Frontal cortex (tissue), 4 donors: Measurements from ENCODE around the gene EIPR1. TPM values are rescaled to one million over a fixed set of nuclear protein-coding genes. Genes with fewer than 3 reads are reported as not detected.
A peak's percentile ranks its signal among the peaks of the same experiment; 100 is the strongest.

Source experiments
- DNase-seq, 2 donors: peaks; one replicate each; pipeline ENCODE4 v3.0.0; 2012; ENCODE audit warnings: low spot score in 2 of 2
- FAIRE-seq: peaks from 2 replicates; lab custom pipeline; 2012; peaks lifted over from hg19 to GRCh38; lab: Jason Lieb, UNC
- total RNA-seq: library from RNA; depleted of rRNA; stranded (reverse); fragments of >200 nt; gene quantifications from one replicate; pipeline ENCODE4 v1.2.3, GENCODE V29; 2014
- donor health status: control.
- donor health status: control.
- donor health status: control.

EIPR1 gene
- total RNA-seq, 1 donor from 2014 or later, result 40.8 TPM

DNA sequence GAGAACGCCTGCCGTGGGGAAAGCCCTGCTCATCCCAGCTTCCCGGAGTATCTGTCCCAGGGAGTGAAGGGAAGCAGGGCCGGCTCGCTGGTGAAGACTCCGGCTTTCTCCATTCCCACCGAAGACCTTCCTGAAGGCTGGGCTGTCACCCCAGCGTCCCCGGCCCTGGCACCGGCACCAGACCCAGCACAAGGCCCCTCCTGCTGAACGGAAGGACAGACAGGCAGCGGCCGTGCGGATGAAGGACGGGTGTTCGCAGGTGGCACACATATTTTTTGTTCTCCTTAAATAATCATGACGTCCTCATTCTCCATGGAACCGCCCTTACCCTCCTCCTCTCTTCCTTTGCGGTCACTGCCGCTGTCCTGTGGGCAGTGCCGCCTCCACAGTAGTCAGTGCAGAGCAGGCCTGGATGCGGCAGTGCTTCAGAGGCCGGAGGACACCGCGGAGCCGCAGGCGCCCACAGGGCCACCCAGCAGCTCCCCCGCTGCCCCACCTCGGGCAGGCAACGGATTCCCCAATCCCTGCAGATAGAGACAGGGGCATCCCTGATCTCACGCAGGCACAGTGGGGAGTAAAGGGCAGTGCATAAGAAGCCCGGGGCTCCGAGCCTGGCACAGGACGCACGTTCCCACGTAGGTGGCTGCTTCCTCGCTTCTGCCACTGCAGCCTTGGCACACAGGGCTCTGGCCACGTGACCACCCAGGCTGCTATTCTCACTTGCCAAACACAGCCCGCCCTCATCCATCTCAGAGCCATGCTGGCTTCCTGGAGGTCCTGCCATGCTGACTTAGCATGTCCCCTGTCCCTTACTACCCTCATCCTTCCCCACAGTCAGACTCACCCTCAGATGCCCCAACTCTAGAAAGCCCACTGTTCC, 229.7 kb downstream of the EIPR1 start:
- DNase-seq (peak in 1 of 2 donors; percentile 37), FAIRE-seq (no peak)

GRCh38 chr2:3146772-3147650, 230.6 kb downstream of the EIPR1 start:
- FAIRE-seq (no peak), DNase-seq (no peak)

DNA sequence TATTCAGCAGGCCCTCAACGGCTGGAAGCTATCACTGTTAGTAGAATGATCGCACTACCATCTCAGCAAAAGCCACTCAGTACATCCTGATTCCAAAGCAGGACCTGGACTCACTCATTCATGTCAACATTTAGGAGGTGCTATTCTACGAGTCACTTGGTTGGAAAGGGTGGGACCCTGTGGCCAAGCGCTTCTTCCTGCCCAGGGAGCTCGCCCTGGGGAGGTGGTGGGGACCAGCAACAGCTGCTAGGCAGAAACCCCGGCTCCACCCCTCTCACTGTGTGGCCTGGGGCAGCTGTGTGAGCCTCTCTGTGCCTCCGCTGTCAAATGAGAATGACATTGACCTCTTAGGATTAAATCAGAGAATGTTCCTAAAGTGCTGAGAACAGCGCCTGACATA, 231.4 kb downstream of the EIPR1 start:
- FAIRE-seq (no peak), DNase-seq (no peak)

- FAIRE-seq (no peak), DNase-seq (no peak)
Measured at GRCh38 chr2:3145471-3146021, 232.1 kb downstream of the EIPR1 start.

- FAIRE-seq (no peak), DNase-seq (no peak)
Measured at GRCh38 chr2:3144856-3145255, 232.8 kb downstream of the EIPR1 start.

- no peak for FAIRE-seq
Measured at GRCh38 chr2:3143602-3144001, 234.0 kb downstream of the EIPR1 start.

GRCh38 chr2:3142961-3143571, 234.6 kb downstream of the EIPR1 start:
- FAIRE-seq, result no peak

More at GRCh38 chr2:3143602-3144001, 234.0 kb downstream of the EIPR1 start:
- DNase-seq, result no peak

DNA sequence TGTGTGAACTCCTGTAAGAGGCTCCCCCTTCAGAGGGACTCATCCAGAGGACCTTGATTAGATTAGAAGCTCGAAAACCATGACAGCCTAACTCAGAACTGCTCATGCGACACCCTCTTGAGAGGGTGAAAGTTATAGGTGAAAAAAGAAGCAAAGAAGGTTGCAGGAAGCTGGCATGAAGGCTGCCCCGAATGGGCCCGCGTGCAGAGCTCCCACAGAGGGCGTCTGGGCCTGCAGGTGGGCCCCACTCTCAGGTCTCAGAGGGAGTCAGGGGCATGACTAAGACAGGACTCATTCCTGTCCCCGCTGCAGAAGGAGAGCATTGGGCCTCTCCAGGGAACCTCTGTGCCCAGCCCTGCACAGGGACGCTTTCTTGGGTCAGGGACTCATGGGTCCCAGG, 235.4 kb downstream of the EIPR1 start:
- FAIRE-seq (no peak), DNase-seq (no peak)

More at GRCh38 chr2:3142961-3143571, 234.6 kb downstream of the EIPR1 start:
- DNase-seq, result peak in 1 of 2 donors; percentile 43

DNA sequence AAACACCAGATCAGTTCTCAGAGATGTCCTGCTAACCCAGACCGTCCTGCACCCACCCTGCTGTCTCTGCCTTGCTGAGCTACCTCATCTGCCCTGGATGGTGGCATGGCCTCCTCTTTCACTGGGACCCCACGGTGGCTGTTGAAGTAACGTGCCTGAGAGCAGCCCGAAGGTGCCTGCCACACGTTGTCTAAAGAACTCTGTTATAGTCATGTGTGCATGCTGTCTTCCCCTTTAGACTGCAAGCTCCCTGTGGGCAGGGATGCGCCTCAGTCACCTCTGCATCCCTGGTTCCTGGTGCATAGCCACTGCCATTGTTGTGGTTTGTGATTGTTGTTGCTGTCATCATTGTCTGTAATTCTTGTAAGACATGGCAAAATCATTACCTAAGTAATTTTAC, 235.9 kb downstream of the EIPR1 start:
- FAIRE-seq (no peak), DNase-seq (no peak)

- DNase-seq, result no peak
- no peak for FAIRE-seq
Measured at GRCh38 chr2:3139906-3140305, 237.7 kb downstream of the EIPR1 start.

Other genes with a start within 250 kb of the EIPR1 start
- gene TRAPPC12, start 1.9 kb upstream of the EIPR1 start, total RNA-seq, result 55.8 TPM
- 11.8 TPM for gene ADI1, start 141.7 kb upstream of the EIPR1 start, total RNA-seq
- gene RNASEH1, start 180.5 kb upstream of the EIPR1 start, total RNA-seq, result 20.8 TPM
- 1,245 TPM for gene RPS7, start 197.4 kb upstream of the EIPR1 start, total RNA-seq
- gene COLEC11, start 217.3 kb upstream of the EIPR1 start, total RNA-seq, result 0.41 TPM